LNCAP (cell line): ENCODE measurements around the gene RTL1.

Source experiments
- CTCF ChIP-seq: fragments of 450-650 bp; IDR thresholded peaks from 2 replicates; pipeline ENCODE4 v1.5.1; 2017; ENCODE audit warnings: mild to moderate bottlenecking

RTL1 gene

GRCh38 chr14:100891051-100891450 is 12.5 kb downstream of the RTL1 start:
- no peak for TF ChIP-seq CTCF

GRCh38 chr14:100890061-100890850 is 13.3 kb downstream of the RTL1 start:
- TF ChIP-seq CTCF, result no peak

- TF ChIP-seq CTCF, result no peak
Observed at GRCh38 chr14:100889641-100890040, 13.9 kb downstream of the RTL1 start.

GRCh38 chr14:100888789-100889315 is 14.7 kb downstream of the RTL1 start:
- no peak for TF ChIP-seq CTCF

DNA sequence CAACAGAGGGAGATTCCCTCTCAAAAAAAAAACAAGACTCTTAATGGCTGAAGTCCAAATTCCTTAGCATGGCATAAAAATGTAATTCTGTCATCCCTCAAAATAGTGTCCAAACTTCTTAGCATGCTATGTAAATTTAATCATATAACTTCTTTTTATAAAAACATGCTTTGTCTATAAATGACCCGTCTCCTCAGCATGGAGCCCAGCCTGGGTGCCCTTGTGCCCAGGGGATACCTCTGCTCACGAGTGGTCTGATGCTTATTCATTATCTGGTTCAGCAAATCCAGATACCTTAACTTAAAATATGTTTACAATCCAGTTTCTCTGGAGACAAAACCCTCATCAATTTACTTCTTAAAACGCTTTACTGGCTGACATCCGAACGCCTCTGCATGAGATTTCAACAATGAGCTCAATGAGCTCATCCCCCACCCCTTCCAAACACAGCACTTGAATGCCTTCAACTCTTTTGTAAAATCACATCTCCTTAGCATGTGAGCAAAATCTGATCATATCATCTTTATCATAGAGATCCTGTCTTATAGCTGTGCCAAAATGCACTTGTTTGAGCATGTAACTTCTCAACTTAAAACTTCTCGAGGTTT is 15.7 kb downstream of the RTL1 start:
- TF ChIP-seq CTCF, result no peak

GRCh38 chr14:100885617-100886016 is 17.9 kb downstream of the RTL1 start:
- no peak for TF ChIP-seq CTCF

- no peak for TF ChIP-seq CTCF
Observed at GRCh38 chr14:100885196-100885595, 18.3 kb downstream of the RTL1 start.
